ENCODE data around the gene CST5. TPM values are rescaled to one million over a fixed set of nuclear protein-coding genes. Genes with fewer than 3 reads are reported as not detected.
"Not testable (repeated sequence)": the region's sequence is repeated elsewhere in the genome, so short reads cannot be mapped to it uniquely, and the experiment has no call there.

The CST5 gene
- total RNA-seq, 4 donors from 2014 or later, result not detected

GRCh38 chr20:23917024-23917725, 37.6 kb upstream of the CST5 start:
- no peak for DNase-seq (ENCODE audit: low spot score)
- TF ChIP-seq CTCF (IDR thresholded peaks at IDR 0.05), result no peak
- ATAC-seq (ENCODE audit: low FRiP score), result no peak

DNA sequence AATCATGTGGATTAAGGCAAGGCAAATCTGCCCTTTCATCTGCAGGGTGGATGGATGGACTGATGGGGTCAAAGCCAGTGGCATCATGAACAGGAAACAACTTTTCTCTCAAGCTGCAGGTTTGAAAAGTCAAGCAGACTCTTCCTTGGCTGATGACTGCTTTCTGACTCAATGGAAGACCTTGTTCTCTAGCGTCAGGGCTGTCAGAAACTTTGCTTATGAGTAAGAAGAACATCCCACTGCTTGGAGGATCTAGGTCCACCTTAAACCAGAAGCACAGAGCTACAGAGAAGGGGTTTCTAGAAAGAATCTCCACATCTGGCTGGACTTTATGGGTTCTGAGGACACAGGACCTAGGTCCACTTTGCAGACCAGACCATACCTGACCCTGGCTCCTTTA, 36.3 kb upstream of the CST5 start:
- no peak for ATAC-seq (ENCODE audit: low FRiP score)
- DNase-seq (ENCODE audit: low spot score), result no peak
- no peak for TF ChIP-seq CTCF (IDR thresholded peaks at IDR 0.05)

- ATAC-seq (ENCODE audit: low FRiP score); DNase-seq (ENCODE audit: low spot score): not testable (repeated sequence)
These were observed 34.9 kb upstream of the CST5 start for GRCh38 chr20:23914469-23914868.

- no peak for TF ChIP-seq CTCF (IDR thresholded peaks at IDR 0.05)
- DNase-seq (ENCODE audit: low spot score) (no peak), ATAC-seq (ENCODE audit: low FRiP score) (no peak)
These were observed 30.7 kb upstream of the CST5 start for GRCh38 chr20:23910210-23910609.

- TF ChIP-seq CTCF (IDR thresholded peaks at IDR 0.05), result no peak
- ATAC-seq (ENCODE audit: low FRiP score) (no peak), DNase-seq (ENCODE audit: low spot score) (no peak)
These were observed 29.8 kb upstream of the CST5 start for GRCh38 chr20:23909390-23909789.

- ATAC-seq (ENCODE audit: low FRiP score) (no peak), DNase-seq (ENCODE audit: low spot score) (no peak)
- no peak for TF ChIP-seq CTCF (IDR thresholded peaks at IDR 0.05)
These were observed 28.0 kb upstream of the CST5 start for GRCh38 chr20:23907579-23907978.

GRCh38 chr20:23902396-23902795, 22.8 kb upstream of the CST5 start:
- not testable (repeated sequence) for ATAC-seq (ENCODE audit: low FRiP score)

DNA sequence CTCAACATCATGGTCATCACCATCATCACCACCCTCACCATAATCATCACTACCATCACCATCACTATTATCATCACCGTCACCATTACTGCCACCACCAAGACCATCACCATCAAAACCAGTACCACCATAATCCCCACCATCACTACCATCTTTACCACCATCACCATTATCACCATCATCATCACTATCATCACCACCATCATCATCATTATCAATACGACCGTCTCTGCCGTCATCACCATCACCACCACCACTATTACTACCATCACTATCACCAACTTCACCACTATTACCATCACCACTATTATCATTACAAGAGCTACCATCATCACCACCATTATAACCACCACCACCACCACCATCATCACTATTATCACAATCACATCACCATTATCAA, 11.3 kb upstream of the CST5 start:
- not testable (repeated sequence) for DNase-seq (ENCODE audit: low spot score); ATAC-seq (ENCODE audit: low FRiP score)

More at GRCh38 chr20:23902396-23902795, 22.8 kb upstream of the CST5 start:
- DNase-seq (ENCODE audit: low spot score), result not testable (repeated sequence)

GRCh38 chr20:23889775-23890187, 10.2 kb upstream of the CST5 start:
- no peak for DNase-seq (ENCODE audit: low spot score)
- TF ChIP-seq CTCF (IDR thresholded peaks at IDR 0.05), result no peak
- peak; percentile 53 for ATAC-seq (ENCODE audit: low FRiP score)
